Retinal pigment epithelial cell (primary cell): ENCODE results near the gene TMEM123.

Source experiments
- DNase-seq: peaks from one replicate; pipeline ENCODE4 v3.0.0-alpha.2; 2010; ENCODE audit warnings: low read depth
- H3K4me3 ChIP-seq: 2 replicates; pipeline ENCODE4 v1.5.1; 2011; ENCODE audit warnings: mild to moderate bottlenecking, low read length, control low read depth, moderate library complexity
- TF ChIP-seq, protein P1 (sequence below): conservative IDR thresholded peaks from 2 replicates; pipeline ENCODE4 v1.5.1; 2011; ENCODE audit warnings: low read depth, low read length, control low read depth, inconsistent platforms

Gene TMEM123

DNA sequence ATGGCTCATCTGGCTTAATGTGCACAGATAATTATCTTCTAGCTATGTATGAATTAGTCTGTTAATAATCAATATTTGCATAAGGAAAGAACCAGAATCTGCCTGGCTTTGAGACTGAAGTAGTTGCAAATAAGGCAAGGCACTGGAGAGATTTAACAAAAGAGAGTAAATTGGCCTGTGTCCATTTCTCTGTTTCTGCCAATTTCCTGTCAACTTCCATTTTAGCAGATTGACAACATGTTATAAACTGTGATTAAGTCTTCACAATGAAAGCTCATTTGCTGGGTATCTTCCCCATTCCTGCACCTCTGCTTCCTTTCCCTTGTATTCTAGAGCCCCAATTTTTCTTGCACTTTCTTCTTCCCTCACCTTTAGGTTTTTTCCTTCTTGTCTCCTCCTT, 5.3 kb upstream of the TMEM123 start:
- TF ChIP-seq, protein P1, sequence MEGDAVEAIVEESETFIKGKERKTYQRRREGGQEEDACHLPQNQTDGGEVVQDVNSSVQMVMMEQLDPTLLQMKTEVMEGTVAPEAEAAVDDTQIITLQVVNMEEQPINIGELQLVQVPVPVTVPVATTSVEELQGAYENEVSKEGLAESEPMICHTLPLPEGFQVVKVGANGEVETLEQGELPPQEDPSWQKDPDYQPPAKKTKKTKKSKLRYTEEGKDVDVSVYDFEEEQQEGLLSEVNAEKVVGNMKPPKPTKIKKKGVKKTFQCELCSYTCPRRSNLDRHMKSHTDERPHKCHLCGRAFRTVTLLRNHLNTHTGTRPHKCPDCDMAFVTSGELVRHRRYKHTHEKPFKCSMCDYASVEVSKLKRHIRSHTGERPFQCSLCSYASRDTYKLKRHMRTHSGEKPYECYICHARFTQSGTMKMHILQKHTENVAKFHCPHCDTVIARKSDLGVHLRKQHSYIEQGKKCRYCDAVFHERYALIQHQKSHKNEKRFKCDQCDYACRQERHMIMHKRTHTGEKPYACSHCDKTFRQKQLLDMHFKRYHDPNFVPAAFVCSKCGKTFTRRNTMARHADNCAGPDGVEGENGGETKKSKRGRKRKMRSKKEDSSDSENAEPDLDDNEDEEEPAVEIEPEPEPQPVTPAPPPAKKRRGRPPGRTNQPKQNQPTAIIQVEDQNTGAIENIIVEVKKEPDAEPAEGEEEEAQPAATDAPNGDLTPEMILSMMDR, result no peak
- no peak for DNase-seq
- H3K4me3 ChIP-seq, result no peak overlapping the region

DNA sequence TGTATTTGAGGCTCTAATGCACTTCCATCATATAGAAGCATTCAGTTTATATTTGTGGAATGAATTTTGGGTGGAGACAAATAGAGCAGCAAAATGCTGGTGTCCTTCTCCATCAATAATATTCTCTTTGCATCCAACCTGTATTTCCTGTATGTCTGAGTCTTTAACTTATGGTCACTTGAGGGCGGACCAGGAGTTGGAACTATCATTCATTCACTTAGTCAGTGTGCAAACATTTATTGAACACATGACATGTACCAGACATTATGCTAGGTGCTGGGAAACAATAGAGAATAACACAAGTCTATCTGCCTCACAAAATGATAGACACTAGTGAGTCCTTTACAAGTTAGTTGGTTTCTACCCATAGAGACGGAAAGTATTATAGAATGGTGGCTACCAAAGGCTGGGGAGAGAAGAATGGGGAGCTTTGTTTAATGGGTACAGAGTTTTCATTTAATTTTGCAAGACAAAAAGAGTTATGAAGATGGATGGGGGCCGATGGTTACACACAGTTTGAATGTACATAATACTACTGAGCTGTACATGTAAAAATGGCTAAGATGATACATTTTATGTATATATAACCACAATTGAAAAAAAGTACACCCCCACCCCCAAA, 4.6 kb upstream of the TMEM123 start:
- DNase-seq, result no peak
- TF ChIP-seq, protein P1, result no peak
- H3K4me3 ChIP-seq, result no peak overlapping the region

DNA sequence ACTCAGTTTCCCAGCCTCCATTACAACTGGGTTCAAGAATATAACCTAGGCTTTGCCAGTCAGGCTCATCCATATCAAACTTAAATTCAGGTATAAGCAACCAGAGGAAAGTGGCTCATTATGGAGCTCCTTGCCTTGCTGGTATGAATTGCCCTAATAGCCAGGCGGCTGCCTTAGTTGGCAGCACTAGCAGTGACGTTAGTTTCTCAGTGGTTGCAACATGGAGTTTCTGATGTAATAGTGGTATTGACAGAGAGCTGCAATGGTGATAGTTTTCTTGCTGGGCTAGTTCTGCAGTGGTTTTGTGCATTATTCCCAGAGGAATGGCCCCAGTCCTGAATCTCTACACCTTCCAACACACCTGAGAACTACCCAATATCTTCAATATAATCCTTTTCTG, 3.8 kb upstream of the TMEM123 start:
- no peak overlapping the region for H3K4me3 ChIP-seq
- DNase-seq, result no peak
- TF ChIP-seq, protein P1, result no peak

DNA sequence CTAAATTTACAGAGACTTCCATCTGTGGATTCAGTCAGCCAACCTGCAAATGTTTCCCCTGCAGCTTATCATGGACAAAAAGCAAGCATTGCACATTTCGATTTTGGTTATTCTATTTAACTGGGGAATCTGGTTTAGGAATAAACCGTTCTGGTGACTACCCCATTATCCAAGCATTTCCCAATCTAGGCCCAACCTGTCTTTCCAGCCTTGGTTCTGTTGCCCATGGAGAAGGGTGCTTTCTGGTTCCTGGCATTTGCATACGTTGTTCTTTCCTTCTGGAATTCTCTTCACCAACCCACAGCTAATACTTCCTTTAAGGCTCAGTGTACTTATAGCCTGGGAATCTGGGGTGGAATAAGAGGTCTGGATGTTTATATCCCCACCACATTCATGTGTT, 1.4 kb upstream of the TMEM123 start:
- DNase-seq, result no peak
- TF ChIP-seq, protein P1, result no peak
- no peak overlapping the region for H3K4me3 ChIP-seq

DNA sequence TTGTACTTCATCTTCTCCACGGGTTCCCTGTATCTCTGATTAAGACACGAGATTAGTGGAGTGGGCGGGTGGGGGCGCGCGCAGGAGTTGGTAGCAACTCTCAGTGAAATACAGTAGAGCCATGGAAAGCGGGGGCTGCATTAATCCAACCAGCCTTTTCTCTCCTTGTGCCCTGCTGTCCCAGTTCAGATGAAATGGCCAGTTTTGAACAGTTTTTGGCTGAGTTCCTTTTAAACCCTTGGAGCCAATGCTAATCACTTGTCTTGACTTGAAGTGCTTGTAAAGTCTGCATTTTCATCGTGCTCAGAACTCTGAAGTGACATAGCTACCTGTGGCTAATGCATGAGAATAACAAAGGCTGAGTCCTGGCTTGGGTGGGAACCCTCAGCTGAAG, 734 bp upstream of the TMEM123 start:
- TF ChIP-seq, protein P1, result no peak
- DNase-seq, result no peak
- H3K4me3 ChIP-seq, result peak overlapping the region; percentile 73

DNA sequence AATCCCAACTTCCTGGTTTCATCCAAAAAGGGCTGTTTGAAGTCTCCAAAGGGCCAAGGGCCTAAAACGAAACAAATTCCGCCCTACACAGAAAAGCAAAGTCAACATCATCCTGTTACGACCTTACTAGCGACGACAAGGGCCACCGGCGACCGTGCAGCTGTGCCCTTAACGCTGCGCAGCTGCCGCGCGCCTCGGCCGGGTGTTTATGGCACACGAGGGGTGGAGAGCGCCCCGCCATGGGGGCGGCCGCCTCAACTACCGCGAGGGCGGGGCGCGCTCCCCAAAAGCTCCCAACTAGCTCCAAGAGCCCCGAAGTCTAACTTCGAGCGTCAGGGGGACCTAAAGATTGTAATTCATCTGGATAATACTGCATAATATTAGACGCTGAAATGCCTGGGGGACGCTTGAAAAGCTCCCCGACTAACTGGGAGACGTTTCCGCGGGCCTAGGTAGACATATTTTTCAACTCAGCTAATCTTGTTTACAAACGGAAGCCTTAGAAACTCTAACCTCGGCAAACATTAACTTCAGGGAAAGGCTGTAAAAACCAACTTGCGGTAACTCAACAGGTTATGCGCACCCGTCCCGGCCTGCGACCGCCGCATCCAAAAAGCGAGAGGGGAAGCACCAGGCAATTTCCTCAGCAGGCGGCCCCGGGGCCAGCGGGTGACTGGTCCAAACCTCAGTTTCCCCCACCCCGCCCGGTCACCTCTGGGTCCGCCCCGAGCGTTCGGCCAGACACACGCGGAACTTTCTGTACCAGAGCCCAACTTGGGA, 694 bp downstream of the TMEM123 start:
- DNase-seq, result no peak
- TF ChIP-seq, protein P1, result peak; percentile 17
- H3K4me3 ChIP-seq, result peak overlapping the region; percentile 73
